NCI-H1694 treated with DMSO at 0.1 percent for 48 hours (cell line): ENCODE data around the gene SYNGR3.

Source experiments
- DNase-seq: peaks from one replicate; lab custom pipeline; 2025; lab: John Stamatoyannopoulos, UW

The SYNGR3 gene

GRCh38 chr16:2042171-2042985, 52.6 kb downstream of the SYNGR3 start:
- DNase-seq = no peak

- DNase-seq = no peak
Observed at GRCh38 chr16:2042986-2043666, 53.4 kb downstream of the SYNGR3 start.
